Stimulated activated CD8-positive, alpha-beta memory T cell treated with anti-CD3 and anti-CD28 coated beads, Interleukin-4, amount 100 ng/mL, for 48 hours (primary cell): ENCODE data around the gene DSE.

Source experiments
- DNase-seq: peaks from one replicate; pipeline ENCODE4 v3.0.0-alpha.2; 2020

DSE gene

GRCh38 chr6:116419069-116419786, 48.5 kb downstream of the DSE start:
- no peak for DNase-seq

- no peak for DNase-seq
These were observed 49.6 kb downstream of the DSE start for GRCh38 chr6:116420341-116420740.

- no peak for DNase-seq
These were observed 51.5 kb downstream of the DSE start for GRCh38 chr6:116422238-116422637.

- DNase-seq, result no peak
These were observed 53.3 kb downstream of the DSE start for GRCh38 chr6:116424001-116424400.

GRCh38 chr6:116426551-116426950, 55.8 kb downstream of the DSE start:
- no peak for DNase-seq

- DNase-seq, result no peak
These were observed 58.4 kb downstream of the DSE start for GRCh38 chr6:116429111-116429510.

GRCh38 chr6:116430860-116431259, 60.1 kb downstream of the DSE start:
- no peak for DNase-seq

- DNase-seq, result no peak
These were observed 61.3 kb downstream of the DSE start for GRCh38 chr6:116431964-116432595.

GRCh38 chr6:116433206-116433712, 62.5 kb downstream of the DSE start:
- no peak for DNase-seq

GRCh38 chr6:116434056-116434725, 63.4 kb downstream of the DSE start:
- DNase-seq, result no peak

- no peak for DNase-seq
These were observed 65.8 kb downstream of the DSE start for GRCh38 chr6:116436586-116436985.

GRCh38 chr6:116437656-116438055, 66.9 kb downstream of the DSE start:
- no peak for DNase-seq

- no peak for DNase-seq
These were observed 68.1 kb downstream of the DSE start for GRCh38 chr6:116438590-116439448.

- DNase-seq, result no peak
These were observed 68.8 kb downstream of the DSE start for GRCh38 chr6:116439522-116440051.

GRCh38 chr6:116443105-116443504, 72.4 kb downstream of the DSE start:
- no peak for DNase-seq

GRCh38 chr6:116444092-116444491, 73.3 kb downstream of the DSE start:
- DNase-seq, result no peak

- no peak for DNase-seq
These were observed 73.8 kb downstream of the DSE start for GRCh38 chr6:116444575-116444974.

GRCh38 chr6:116445102-116445501, 74.4 kb downstream of the DSE start:
- no peak for DNase-seq

GRCh38 chr6:116446399-116446798, 75.7 kb downstream of the DSE start:
- DNase-seq, result no peak

- no peak for DNase-seq
These were observed 76.3 kb downstream of the DSE start for GRCh38 chr6:116447052-116447451.

GRCh38 chr6:116447496-116448011, 76.8 kb downstream of the DSE start:
- no peak for DNase-seq

GRCh38 chr6:116449565-116449964, 78.8 kb downstream of the DSE start:
- no peak for DNase-seq
